Suprapubic skin (tissue), 4 donors: ENCODE results near the gene ARFGAP3.

ENCODE experiments used
- EP300 ChIP-seq: sonication (generic); formaldehyde crosslinking; IDR thresholded peaks from one replicate; pipeline ENCODE4 v1.6.1; 2017; ENCODE audit warnings: antibody characterized with exemption
- POLR2A ChIP-seq, 2 donors: fragments of 450-650 bp; IDR thresholded peaks; one replicate each; pipeline ENCODE4 v1.6.1; 2017; ENCODE audit warnings: antibody characterized with exemption in 2 of 2, mild to moderate bottlenecking in 2 of 2, moderate library complexity in 2 of 2
- POLR2AphosphoS5 ChIP-seq, 3 donors: sonication (generic); formaldehyde crosslinking; IDR thresholded peaks; one replicate each; pipeline ENCODE4 v1.6.1; 2017; ENCODE audit warnings: antibody characterized with exemption in 3 of 3
- TF ChIP-seq, protein P1 (sequence below), 2 donors: fragments of 200-600 bp in 1 of 2; fragments of 450-650 bp in 1 of 2; sonication (generic) in 1 of 2; IDR thresholded peaks; one replicate each; pipeline ENCODE4 v1.5.1; 2016 to 2019; ENCODE audit warnings: antibody characterized with exemption in 2 of 2, mild to moderate bottlenecking in 1 of 2, moderate library complexity in 1 of 2

- TF ChIP-seq, protein P1, sequence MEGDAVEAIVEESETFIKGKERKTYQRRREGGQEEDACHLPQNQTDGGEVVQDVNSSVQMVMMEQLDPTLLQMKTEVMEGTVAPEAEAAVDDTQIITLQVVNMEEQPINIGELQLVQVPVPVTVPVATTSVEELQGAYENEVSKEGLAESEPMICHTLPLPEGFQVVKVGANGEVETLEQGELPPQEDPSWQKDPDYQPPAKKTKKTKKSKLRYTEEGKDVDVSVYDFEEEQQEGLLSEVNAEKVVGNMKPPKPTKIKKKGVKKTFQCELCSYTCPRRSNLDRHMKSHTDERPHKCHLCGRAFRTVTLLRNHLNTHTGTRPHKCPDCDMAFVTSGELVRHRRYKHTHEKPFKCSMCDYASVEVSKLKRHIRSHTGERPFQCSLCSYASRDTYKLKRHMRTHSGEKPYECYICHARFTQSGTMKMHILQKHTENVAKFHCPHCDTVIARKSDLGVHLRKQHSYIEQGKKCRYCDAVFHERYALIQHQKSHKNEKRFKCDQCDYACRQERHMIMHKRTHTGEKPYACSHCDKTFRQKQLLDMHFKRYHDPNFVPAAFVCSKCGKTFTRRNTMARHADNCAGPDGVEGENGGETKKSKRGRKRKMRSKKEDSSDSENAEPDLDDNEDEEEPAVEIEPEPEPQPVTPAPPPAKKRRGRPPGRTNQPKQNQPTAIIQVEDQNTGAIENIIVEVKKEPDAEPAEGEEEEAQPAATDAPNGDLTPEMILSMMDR (IDR thresholded peaks at IDR 0.05) = no peak
- TF ChIP-seq POLR2A (IDR thresholded peaks at IDR 0.05) (no peak), POLR2AphosphoS5 (IDR thresholded peaks at IDR 0.05) (no peak), EP300 (no peak)
Measured at GRCh38 chr22:42879371-42880021, 22.4 kb upstream of the ARFGAP3 start.
